ENCODE measurements around the gene CYTH3. TPM values are rescaled to one million over a fixed set of nuclear protein-coding genes. Genes with fewer than 3 reads are reported as not detected.

Gene CYTH3
- total RNA-seq, 1 experiment from 2014 or later, result 16.7 TPM

GRCh38 chr7:6237730-6238129, 34.7 kb downstream of the CYTH3 start (continued):
- TF ChIP-seq ZBTB33 (IDR thresholded peaks at IDR 0.05; ENCODE audit: extremely low read depth, insufficient replicate concordance, low read length), result no peak
- no peak for TF ChIP-seq YY1 (IDR thresholded peaks at IDR 0.05; ENCODE audit: extremely low read depth, insufficient replicate concordance, low read depth, low read length)
- TF ChIP-seq POLR2AphosphoS5 (IDR thresholded peaks at IDR 0.05; ENCODE audit: low read depth, low read length), result no peak
- no peak for TF ChIP-seq CBX3 (IDR thresholded peaks at IDR 0.05; ENCODE audit: low read depth)
- no peak for TF ChIP-seq ELF1 (IDR thresholded peaks at IDR 0.05; ENCODE audit: borderline replicate concordance, low read depth)
- TF ChIP-seq SIN3A (IDR thresholded peaks at IDR 0.05; ENCODE audit: low read depth), result no peak
- TF ChIP-seq, protein P1, sequence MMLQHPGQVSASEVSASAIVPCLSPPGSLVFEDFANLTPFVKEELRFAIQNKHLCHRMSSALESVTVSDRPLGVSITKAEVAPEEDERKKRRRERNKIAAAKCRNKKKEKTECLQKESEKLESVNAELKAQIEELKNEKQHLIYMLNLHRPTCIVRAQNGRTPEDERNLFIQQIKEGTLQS (IDR thresholded peaks at IDR 0.05), result no peak
- TF ChIP-seq TCF7L2 (IDR thresholded peaks at IDR 0.05; ENCODE audit: borderline replicate concordance, extremely low read depth, insufficient read depth, insufficient read length), result no peak

DNA sequence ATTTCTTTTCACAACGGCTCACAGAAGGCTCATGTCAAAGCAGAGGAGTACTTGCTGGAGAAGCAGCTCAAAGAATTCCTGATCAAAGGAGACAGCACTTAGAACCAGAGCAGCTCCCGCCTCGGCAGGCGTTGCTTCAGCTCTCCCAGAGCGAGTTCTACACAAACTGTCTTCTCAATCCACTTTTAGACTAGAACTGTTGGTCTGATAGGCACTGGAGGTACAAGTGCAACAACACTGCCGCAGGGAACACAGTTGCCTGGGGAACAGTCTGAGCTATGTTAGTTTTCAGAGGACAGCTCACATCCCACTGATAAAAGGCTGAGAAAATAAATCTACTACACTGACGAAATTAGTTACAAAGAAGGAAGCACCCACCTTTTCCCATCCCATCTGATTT, 35.4 kb downstream of the CYTH3 start:
- Histone ChIP-seq H2AFZ (ENCODE audit: low read depth, low read length, poor library complexity, severe bottlenecking) (no peak overlapping the region), H3K27me3 (ENCODE audit: insufficient read depth, low read length) (no peaks in the 10 kb centered on the region), H3K4me3 (replicated peaks in 1 of 2; ENCODE audit: low read depth in 1 of 2, low read length in 2 of 2) (no peak overlapping the region), H3K4me1 (ENCODE audit: control insufficient read depth in 1 of 2, insufficient read depth in 2 of 2, low read length in 2 of 2) (peaks cover 0 to 11% of the 10 kb centered on the region in 2 experiments; a peak in 1 of 4 replicates), H4K20me1 (ENCODE audit: insufficient read depth) (no peaks in the 10 kb centered on the region; the same call in 1 of the 2 replicates), H3K9me2 (ENCODE audit: insufficient read depth) (no peaks in the 10 kb centered on the region), H3K4me2 (ENCODE audit: low read length) (no peak overlapping the region), H3K79me2 (ENCODE audit: insufficient read depth, low read length) (peaks cover 36% of the 10 kb centered on the region), H3K9me3 (ENCODE audit: control insufficient read depth in 1 of 2, insufficient read depth in 1 of 2, low read depth in 1 of 2, low read length in 2 of 2) (no peaks in the 10 kb centered on the region), H3K9ac (ENCODE audit: low read length) (no peak overlapping the region), H3K36me3 (ENCODE audit: control insufficient read depth in 1 of 2, insufficient read depth in 2 of 2, low read length in 2 of 2) (no peaks in the 10 kb centered on the region), H3K27ac (ENCODE audit: low read depth, low read length) (no peak overlapping the region)
- BruUV-seq (replicated peaks), result no TSS peak
- ChIA-PET POLR2A (no interaction called here), RAD21 (ENCODE audit: low non-redundant PET in 1 of 2, low total read pairs in 2 of 2, uncharacterized antibody in 2 of 2, unreplicated experiment in 2 of 2) (no interaction called here), CTCF (no interaction called here)
- no peak for ATAC-seq
- DNase-seq (ENCODE audit: low read depth, low spot score), result no peak
- intact Hi-C loops (cut with micrococcal nuclease), result no loop called here
- TF ChIP-seq CEBPB (IDR thresholded peaks at IDR 0.05; ENCODE audit: low read depth), result no peak
- no peak for TF ChIP-seq YY1 (IDR thresholded peaks at IDR 0.05; ENCODE audit: extremely low read depth, insufficient replicate concordance, low read depth, low read length)
- no peak for TF ChIP-seq REST (IDR thresholded peaks at IDR 0.05; ENCODE audit: low read depth)
- no peak for TF ChIP-seq CBX3 (IDR thresholded peaks at IDR 0.05; ENCODE audit: low read depth)
- TF ChIP-seq TCF7L2 (IDR thresholded peaks at IDR 0.05; ENCODE audit: borderline replicate concordance, extremely low read depth, insufficient read depth, insufficient read length), result no peak
- no peak for TF ChIP-seq ZFX (IDR thresholded peaks at IDR 0.05)
- TF ChIP-seq SP1 (IDR thresholded peaks at IDR 0.05; ENCODE audit: low read depth), result no peak
- TF ChIP-seq JUND (IDR thresholded peaks at IDR 0.05), result no peak
- no peak for TF ChIP-seq ZBTB33 (IDR thresholded peaks at IDR 0.05; ENCODE audit: extremely low read depth, insufficient replicate concordance, low read length)
- TF ChIP-seq POLR2AphosphoS5 (IDR thresholded peaks at IDR 0.05; ENCODE audit: low read depth, low read length), result no peak
- no peak for TF ChIP-seq FOSL1 (IDR thresholded peaks at IDR 0.05; ENCODE audit: low read depth)
- TF ChIP-seq ELF1 (IDR thresholded peaks at IDR 0.05; ENCODE audit: borderline replicate concordance, low read depth), result no peak
- no peak for TF ChIP-seq EZH2 (IDR thresholded peaks at IDR 0.05)
- TF ChIP-seq SIN3A (IDR thresholded peaks at IDR 0.05; ENCODE audit: low read depth), result no peak
- TF ChIP-seq ZNF274 (IDR thresholded peaks at IDR 0.05; ENCODE audit: low read depth, low read length), result no peak
